Measurements from ENCODE around the gene LDB2.

Gene LDB2

GRCh38 chr4:16779028-16779675 is 119.3 kb downstream of the LDB2 start:
- no peak for TF ChIP-seq SUZ12 (IDR thresholded peaks at IDR 0.05; ENCODE audit: extremely low read depth, insufficient read depth, insufficient read length)
- no peak for TF ChIP-seq YY1 (IDR thresholded peaks at IDR 0.05; ENCODE audit: insufficient read depth, insufficient read length)
- no peak for TF ChIP-seq ZNF274 (IDR thresholded peaks at IDR 0.05; ENCODE audit: low read depth, low read length)
- peaks cover 4% of the 10 kb centered on the region for H3K4me1 ChIP-seq (ENCODE audit: insufficient read depth, insufficient read length)
- H3K4me3 ChIP-seq (ENCODE audit: insufficient read length, low read depth), result no peak overlapping the region
- H3K9me3 ChIP-seq (ENCODE audit: insufficient read depth, low read length), result no peaks in the 10 kb centered on the region
- no peak for DNase-seq (ENCODE audit: low read depth, low spot score)
- H3K9ac ChIP-seq (ENCODE audit: insufficient read length, low read depth), result no peak overlapping the region
- peaks cover 30% of the 10 kb centered on the region for H3K36me3 ChIP-seq (ENCODE audit: insufficient read depth, insufficient read length, low read length)
- H3K27me3 ChIP-seq (ENCODE audit: insufficient read depth, insufficient read length), result no peaks in the 10 kb centered on the region

GRCh38 chr4:16777726-16778125 is 120.7 kb downstream of the LDB2 start:
- DNase-seq (ENCODE audit: low read depth, low spot score), result no peak
- H3K4me1 ChIP-seq (ENCODE audit: insufficient read depth, insufficient read length), result no peaks in the 10 kb centered on the region
- no peak overlapping the region for H3K4me3 ChIP-seq (ENCODE audit: insufficient read length, low read depth)
- TF ChIP-seq SUZ12 (IDR thresholded peaks at IDR 0.05; ENCODE audit: extremely low read depth, insufficient read depth, insufficient read length) (no peak), YY1 (IDR thresholded peaks at IDR 0.05; ENCODE audit: insufficient read depth, insufficient read length) (no peak), ZNF274 (IDR thresholded peaks at IDR 0.05; ENCODE audit: low read depth, low read length) (no peak)
- H3K9me3 ChIP-seq (ENCODE audit: insufficient read depth, low read length), result no peaks in the 10 kb centered on the region
- no peak overlapping the region for H3K9ac ChIP-seq (ENCODE audit: insufficient read length, low read depth)
- H3K27me3 ChIP-seq (ENCODE audit: insufficient read depth, insufficient read length), result no peaks in the 10 kb centered on the region
- H3K36me3 ChIP-seq (ENCODE audit: insufficient read depth, insufficient read length, low read length), result peaks cover 30% of the 10 kb centered on the region

- Histone ChIP-seq H3K4me1 (ENCODE audit: insufficient read depth, insufficient read length) (no peaks in the 10 kb centered on the region), H3K36me3 (ENCODE audit: insufficient read depth, insufficient read length, low read length) (peaks cover 30% of the 10 kb centered on the region), H3K4me3 (ENCODE audit: insufficient read length, low read depth) (no peak overlapping the region), H3K9ac (ENCODE audit: insufficient read length, low read depth) (no peak overlapping the region), H3K27me3 (ENCODE audit: insufficient read depth, insufficient read length) (no peaks in the 10 kb centered on the region), H3K9me3 (ENCODE audit: insufficient read depth, low read length) (no peaks in the 10 kb centered on the region)
- DNase-seq (ENCODE audit: low read depth, low spot score), result no peak
- TF ChIP-seq YY1 (IDR thresholded peaks at IDR 0.05; ENCODE audit: insufficient read depth, insufficient read length) (no peak), ZNF274 (IDR thresholded peaks at IDR 0.05; ENCODE audit: low read depth, low read length) (no peak), SUZ12 (IDR thresholded peaks at IDR 0.05; ENCODE audit: extremely low read depth, insufficient read depth, insufficient read length) (no peak)
Measured at GRCh38 chr4:16775411-16776154, 122.9 kb downstream of the LDB2 start.

- Histone ChIP-seq H3K9ac (ENCODE audit: insufficient read length, low read depth) (no peak overlapping the region), H3K4me1 (ENCODE audit: insufficient read depth, insufficient read length) (no peaks in the 10 kb centered on the region), H3K9me3 (ENCODE audit: insufficient read depth, low read length) (no peaks in the 10 kb centered on the region), H3K27me3 (ENCODE audit: insufficient read depth, insufficient read length) (no peaks in the 10 kb centered on the region), H3K36me3 (ENCODE audit: insufficient read depth, insufficient read length, low read length) (peaks cover 21% of the 10 kb centered on the region), H3K4me3 (ENCODE audit: insufficient read length, low read depth) (no peak overlapping the region)
- no peak for DNase-seq (ENCODE audit: low read depth, low spot score)
- TF ChIP-seq ZNF274 (IDR thresholded peaks at IDR 0.05; ENCODE audit: low read depth, low read length) (no peak), YY1 (IDR thresholded peaks at IDR 0.05; ENCODE audit: insufficient read depth, insufficient read length) (no peak), SUZ12 (IDR thresholded peaks at IDR 0.05; ENCODE audit: extremely low read depth, insufficient read depth, insufficient read length) (no peak)
Measured at GRCh38 chr4:16772366-16772850, 126.0 kb downstream of the LDB2 start.

DNA sequence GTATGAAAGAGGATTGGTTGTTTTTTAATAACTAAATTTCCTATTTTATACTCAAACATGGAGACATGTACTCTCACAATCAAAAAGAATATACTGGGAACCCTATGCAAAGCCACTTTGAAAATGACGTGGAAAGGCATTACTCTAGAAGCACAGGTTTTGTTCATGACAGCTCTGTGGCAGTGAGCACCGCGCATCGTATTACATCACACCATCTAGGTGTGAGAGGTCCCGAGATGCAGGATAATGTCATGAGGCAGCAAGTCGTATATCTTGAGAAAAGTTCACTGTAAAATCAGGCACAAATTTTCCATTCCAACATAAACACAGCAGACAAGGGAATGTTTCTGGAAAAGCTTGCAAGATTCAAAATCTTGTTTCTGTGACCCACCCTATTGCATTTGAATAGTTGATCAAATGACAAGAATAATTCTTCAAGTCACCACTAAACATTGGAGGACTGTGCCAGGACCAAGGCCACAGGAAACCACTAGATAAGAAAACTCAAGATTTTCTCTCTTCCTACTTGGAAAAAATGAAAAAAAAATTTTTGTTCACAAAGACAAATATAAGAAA is 127.6 kb downstream of the LDB2 start:
- TF ChIP-seq ZNF274 (IDR thresholded peaks at IDR 0.05; ENCODE audit: low read depth, low read length) (no peak), YY1 (IDR thresholded peaks at IDR 0.05; ENCODE audit: insufficient read depth, insufficient read length) (no peak), SUZ12 (IDR thresholded peaks at IDR 0.05; ENCODE audit: extremely low read depth, insufficient read depth, insufficient read length) (no peak)
- Histone ChIP-seq H3K27me3 (ENCODE audit: insufficient read depth, insufficient read length) (no peaks in the 10 kb centered on the region), H3K9me3 (ENCODE audit: insufficient read depth, low read length) (no peaks in the 10 kb centered on the region), H3K4me3 (ENCODE audit: insufficient read length, low read depth) (no peak overlapping the region), H3K4me1 (ENCODE audit: insufficient read depth, insufficient read length) (no peaks in the 10 kb centered on the region), H3K36me3 (ENCODE audit: insufficient read depth, insufficient read length, low read length) (peaks cover 7% of the 10 kb centered on the region), H3K9ac (ENCODE audit: insufficient read length, low read depth) (no peak overlapping the region)
- DNase-seq (ENCODE audit: low read depth, low spot score), result no peak

DNA sequence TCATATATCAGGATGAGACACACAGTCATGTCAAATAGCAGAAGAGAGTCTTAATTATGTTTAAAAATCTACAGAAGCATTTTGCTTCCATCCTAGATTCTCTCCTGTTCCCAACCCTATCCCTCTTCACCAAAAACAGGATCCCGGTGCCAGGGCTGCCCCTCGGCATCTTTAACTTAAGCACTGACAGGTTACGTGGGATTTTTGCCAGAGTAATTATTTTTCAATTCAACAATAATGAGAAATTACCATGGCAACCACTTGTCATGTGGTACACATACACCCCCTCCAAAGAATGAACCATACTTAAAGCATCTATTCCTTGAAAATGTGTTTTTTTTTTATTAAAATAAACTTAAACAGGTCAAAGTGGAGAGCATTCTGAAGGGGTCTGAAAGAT is 130.6 kb downstream of the LDB2 start:
- Histone ChIP-seq H3K9me3 (ENCODE audit: insufficient read depth, low read length) (no peaks in the 10 kb centered on the region), H3K36me3 (ENCODE audit: insufficient read depth, insufficient read length, low read length) (peaks cover 3% of the 10 kb centered on the region), H3K27me3 (ENCODE audit: insufficient read depth, insufficient read length) (no peaks in the 10 kb centered on the region), H3K4me1 (ENCODE audit: insufficient read depth, insufficient read length) (no peaks in the 10 kb centered on the region), H3K9ac (ENCODE audit: insufficient read length, low read depth) (no peak overlapping the region), H3K4me3 (ENCODE audit: insufficient read length, low read depth) (no peak overlapping the region)
- TF ChIP-seq YY1 (IDR thresholded peaks at IDR 0.05; ENCODE audit: insufficient read depth, insufficient read length), result no peak
- DNase-seq (ENCODE audit: low read depth, low spot score), result no peak

DNA sequence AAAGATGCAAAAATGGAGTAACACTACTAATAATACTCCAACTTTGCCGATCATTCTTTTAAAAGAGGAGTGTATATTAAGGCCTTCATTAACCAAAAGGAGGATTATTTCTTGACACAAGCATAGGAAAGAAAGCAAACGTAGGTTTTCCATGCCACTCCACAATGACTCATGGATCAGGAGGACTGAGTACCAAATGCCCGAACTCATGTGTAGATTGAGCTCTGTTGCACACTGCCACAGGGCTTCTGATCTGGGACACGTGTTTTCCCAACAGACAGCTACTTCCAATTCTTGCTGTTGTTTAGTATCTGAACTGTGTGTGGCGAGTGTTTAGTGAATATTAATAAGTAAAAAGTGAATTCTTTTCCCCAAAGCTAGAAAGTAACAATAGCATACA is 131.2 kb downstream of the LDB2 start:
- Histone ChIP-seq H3K27me3 (ENCODE audit: insufficient read depth, insufficient read length) (no peaks in the 10 kb centered on the region), H3K9me3 (ENCODE audit: insufficient read depth, low read length) (no peaks in the 10 kb centered on the region), H3K9ac (ENCODE audit: insufficient read length, low read depth) (no peak overlapping the region), H3K4me1 (ENCODE audit: insufficient read depth, insufficient read length) (no peaks in the 10 kb centered on the region), H3K4me3 (ENCODE audit: insufficient read length, low read depth) (no peak overlapping the region), H3K36me3 (ENCODE audit: insufficient read depth, insufficient read length, low read length) (peaks cover 3% of the 10 kb centered on the region)
- DNase-seq (ENCODE audit: low read depth, low spot score), result no peak
- no peak for TF ChIP-seq YY1 (IDR thresholded peaks at IDR 0.05; ENCODE audit: insufficient read depth, insufficient read length)
- no peak for TF ChIP-seq SUZ12 (IDR thresholded peaks at IDR 0.05; ENCODE audit: extremely low read depth, insufficient read depth, insufficient read length)
- TF ChIP-seq ZNF274 (IDR thresholded peaks at IDR 0.05; ENCODE audit: low read depth, low read length), result no peak

Data from NT2/D1 (cell line).